Testis (tissue), 3 donors: ENCODE measurements around the gene MAP1S. TPM values are rescaled to one million over a fixed set of nuclear protein-coding genes. Genes with fewer than 3 reads are reported as not detected.

Source experiments
- DNase-seq: peaks from one replicate; pipeline ENCODE4 v3.0.0-alpha.2; 2019
- H3K27ac ChIP-seq, 2 donors: fragments of 200-600 bp; sonication (generic); one replicate each; pipeline ENCODE4 v1.5.1; 2019
- H3K27me3 ChIP-seq: fragments of 200-600 bp; sonication (generic); one replicate; pipeline ENCODE4 v1.5.1; 2019
- H3K36me3 ChIP-seq: fragments of 200-600 bp; sonication (generic); one replicate; pipeline ENCODE4 v1.5.1; 2017; ENCODE audit warnings: low read depth; ENCODE audit errors: missing control alignments
- H3K4me1 ChIP-seq: fragments of 200-600 bp; sonication (generic); one replicate; pipeline ENCODE4 v1.5.1; 2019
- H3K4me3 ChIP-seq, 2 donors: fragments of 200-600 bp; sonication (generic); one replicate each; pipeline ENCODE4 v1.5.1; 2017 to 2019
- H3K9me3 ChIP-seq: fragments of 200-600 bp; sonication (generic); one replicate; pipeline ENCODE4 v1.5.1; 2017
- CTCF ChIP-seq, 3 experiments: fragments of 450-650 bp in 2 of 3; fragments of 200-600 bp in 1 of 3; sonication (generic) in 1 of 3; IDR thresholded peaks; one replicate each; pipeline ENCODE4 v1.5.1; 2016 to 2019; ENCODE audit warnings: antibody characterized with exemption in 3 of 3, mild to moderate bottlenecking in 2 of 3, moderate library complexity in 1 of 3
- POLR2A ChIP-seq: fragments of 450-650 bp; IDR thresholded peaks from one replicate; pipeline ENCODE4 v1.6.1; 2017; ENCODE audit warnings: antibody characterized with exemption, mild to moderate bottlenecking, moderate library complexity
- WGBS, 2 donors: methylation state at CpG; one replicate each; pipeline ENCODE4 v1.1.5; 2018; 5-methylcytosine and 5-hydroxymethylcytosine counted together
- intact Hi-C: fragments of 100-400 bp; cut with DNase I; formaldehyde crosslinking; loops from one replicate; pipeline ENCODE4 v1.15.1; 2023; ENCODE audit warnings: low total_unique reads
- polyA plus RNA-seq: library from polyadenylated mRNA; stranded (reverse); fragments of 350-450 nt; fragmentation: Illumina TruSeq; extraction: RNeasy Lipid Tissue Mini Kit (QIAGEN cat#74804); gene quantifications from one replicate; pipeline ENCODE4 v1.2.3, GENCODE V29; 2014; ENCODE audit warnings: low read depth, low replicate concordance; ENCODE audit not compliant: insufficient read depth
- total RNA-seq, 2 donors: library from RNA; depleted of rRNA; stranded (reverse); fragments of >200 nt; gene quantifications; one replicate each; pipeline ENCODE4 v1.2.3, GENCODE V29; 2016

MAP1S gene
- total and polyA plus RNA-seq, 3 donors from 2014 or later: 95.5 to 123 (median 106) TPM

GRCh38 chr19:17726964-17727773 lies 7.9 kb downstream of the MAP1S start:
- H3K4me1 ChIP-seq: peaks cover 15% of the 10 kb centered on the region
- no peaks in the 10 kb centered on the region for H3K27me3 ChIP-seq
- TF ChIP-seq POLR2A: no peak
- no peak for TF ChIP-seq CTCF (IDR thresholded peaks at IDR 0.05)
- peak overlapping the region; percentile 30 to 44 for H3K27ac ChIP-seq
- no peaks in the 10 kb centered on the region for H3K9me3 ChIP-seq
- H3K4me3 ChIP-seq: peak overlapping the region in 1 of 2 donors; percentile 26
- no peaks in the 10 kb centered on the region for H3K36me3 ChIP-seq
- WGBS, 2 donors: 46 to 56% methylated on average over 8 to 56 of the region's 62 CpGs
- intact Hi-C loops: no loop called here
- no peak for DNase-seq

- intact Hi-C loops: no loop called here
- Histone ChIP-seq H3K9me3 (no peaks in the 10 kb centered on the region), H3K36me3 (no peaks in the 10 kb centered on the region), H3K4me3 (no peak overlapping the region), H3K27me3 (no peaks in the 10 kb centered on the region), H3K27ac (peak overlapping the region in 1 of 2 donors; percentile 44), H3K4me1 (peaks cover 15% of the 10 kb centered on the region)
- 75 to 88% methylated on average over 15 to 19 of the region's 19 CpGs for WGBS, 2 donors
- no peak for DNase-seq
- TF ChIP-seq POLR2A (no peak), CTCF (IDR thresholded peaks at IDR 0.05) (no peak)
Measured at GRCh38 chr19:17727843-17728242, 8.6 kb downstream of the MAP1S start.

- Histone ChIP-seq H3K27me3 (no peaks in the 10 kb centered on the region), H3K36me3 (no peaks in the 10 kb centered on the region), H3K9me3 (no peaks in the 10 kb centered on the region), H3K27ac (no peak overlapping the region), H3K4me3 (no peak overlapping the region), H3K4me1 (no peaks in the 10 kb centered on the region)
- WGBS, 2 donors: 96% methylated on average over 8 to 14 of the region's 22 CpGs
- TF ChIP-seq CTCF (IDR thresholded peaks at IDR 0.05) (no peak), POLR2A (no peak)
- intact Hi-C loops: no loop called here
- no peak for DNase-seq
Measured at GRCh38 chr19:17733127-17733526, 13.8 kb downstream of the MAP1S start.

GRCh38 chr19:17734146-17734545 lies 14.9 kb downstream of the MAP1S start:
- Histone ChIP-seq H3K4me1 (no peaks in the 10 kb centered on the region), H3K36me3 (no peaks in the 10 kb centered on the region), H3K27ac (no peak overlapping the region), H3K4me3 (no peak overlapping the region), H3K9me3 (no peaks in the 10 kb centered on the region), H3K27me3 (no peaks in the 10 kb centered on the region)
- WGBS, 2 donors: 94 to 100% methylated on average over 2 to 12 of the region's 16 CpGs
- no peak for DNase-seq
- intact Hi-C loops: no loop called here
- no peak for TF ChIP-seq POLR2A
- no peak for TF ChIP-seq CTCF (IDR thresholded peaks at IDR 0.05)

GRCh38 chr19:17735410-17735809 lies 16.1 kb downstream of the MAP1S start:
- DNase-seq: no peak
- H3K4me3 ChIP-seq: no peak overlapping the region
- H3K36me3 ChIP-seq: no peaks in the 10 kb centered on the region
- H3K9me3 ChIP-seq: no peaks in the 10 kb centered on the region
- TF ChIP-seq POLR2A (no peak), CTCF (IDR thresholded peaks at IDR 0.05) (no peak)
- H3K4me1 ChIP-seq: no peaks in the 10 kb centered on the region
- H3K27ac ChIP-seq: no peak overlapping the region
- H3K27me3 ChIP-seq: no peaks in the 10 kb centered on the region
- WGBS, 2 donors: 79 to 89% methylated on average over 4 to 5 of the region's 5 CpGs
- intact Hi-C loops: no loop called here
